Dermis microvascular lymphatic vessel endothelial cell (primary cell): ENCODE results near the gene PER2. TPM values are rescaled to one million over a fixed set of nuclear protein-coding genes. Genes with fewer than 3 reads are reported as not detected.
A peak's percentile ranks its signal among the peaks of the same experiment; 100 is the strongest.

Experiments
- DNase-seq, 2 donors: peaks; one replicate each; pipeline versions ENCODE4 v3.0.0 to v3.0.0-alpha.2; 2010; ENCODE audit warnings: low read depth in 2 of 2
- total RNA-seq: library from RNA; depleted of rRNA; stranded (reverse); fragments of >200 nt; gene quantifications from 2 replicates; pipeline ENCODE4 v1.2.1, GENCODE V29; 2014

The PER2 gene
- total RNA-seq, 1 donor from 2014 or later, result 1.7 TPM

DNA sequence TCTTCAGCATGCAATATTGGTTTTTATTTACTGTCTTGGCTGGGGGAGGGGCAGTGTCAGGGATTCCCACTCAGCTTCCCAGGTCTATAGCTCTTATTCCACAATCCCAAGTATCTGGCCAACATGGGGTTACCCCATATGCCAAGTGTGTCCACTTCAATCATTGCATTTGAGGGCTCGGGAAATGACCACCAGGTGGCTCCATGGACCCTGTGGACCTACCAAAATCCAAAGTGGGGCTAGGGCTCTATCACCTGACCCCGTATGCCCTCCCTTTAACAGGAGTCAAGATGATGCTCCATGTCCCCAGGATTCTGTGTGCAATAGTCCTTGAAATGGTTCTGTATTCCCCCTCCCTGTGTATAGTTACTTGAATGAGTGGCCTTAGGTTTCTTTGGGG is 19.8 kb upstream of the PER2 start:
- DNase-seq, result no peak

DNA sequence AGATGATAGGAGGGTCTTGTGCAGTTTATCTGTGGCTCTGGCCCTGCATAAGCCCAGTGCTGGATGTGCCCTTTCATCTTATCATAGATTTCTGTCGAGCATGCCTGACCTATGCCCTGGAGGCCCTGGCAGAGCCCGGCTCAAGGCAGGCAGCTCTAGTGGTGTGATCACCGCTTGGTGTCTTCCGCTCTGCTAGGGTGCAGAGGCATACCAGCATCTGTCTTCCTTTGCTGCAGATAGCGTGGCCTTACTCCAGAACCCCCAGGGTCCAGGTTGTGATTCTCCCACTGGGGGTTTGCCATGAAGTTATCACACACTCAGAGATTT is 18.2 kb upstream of the PER2 start:
- DNase-seq, result no peak

DNA sequence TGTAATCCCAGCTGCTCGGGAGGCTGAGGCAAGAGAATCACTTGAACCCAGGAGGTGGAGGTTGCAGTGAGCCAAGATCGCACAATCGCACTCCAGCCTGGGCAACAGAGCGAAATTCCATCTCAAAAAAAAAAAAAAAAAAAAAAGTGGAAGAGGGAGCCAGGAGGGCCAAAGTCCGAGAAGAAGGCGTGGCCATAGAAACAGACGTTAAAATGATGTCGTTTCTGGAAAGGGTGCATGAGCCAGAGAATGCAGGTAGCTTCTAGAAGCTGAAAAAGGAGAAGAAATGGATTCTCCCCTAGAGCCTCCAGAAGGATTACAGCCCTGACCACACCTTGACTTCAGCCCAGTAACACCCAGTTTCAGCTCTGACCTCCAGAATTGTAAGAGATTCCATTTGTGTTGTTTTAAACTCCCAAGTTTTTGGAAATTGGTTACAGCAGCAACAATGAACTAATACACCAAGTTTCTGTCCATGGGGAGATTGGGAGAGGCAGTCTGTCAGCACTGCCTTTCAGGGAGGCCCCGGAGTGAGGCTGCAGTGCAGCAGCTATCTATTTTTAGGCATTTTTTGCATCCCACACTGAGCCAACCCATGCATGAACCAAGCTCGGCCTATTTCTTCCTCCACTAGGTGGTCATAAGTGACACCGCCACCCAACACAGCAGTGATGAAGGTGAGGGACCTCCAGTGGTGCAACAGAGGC is 17.7 kb upstream of the PER2 start:
- DNase-seq, result no peak

DNA sequence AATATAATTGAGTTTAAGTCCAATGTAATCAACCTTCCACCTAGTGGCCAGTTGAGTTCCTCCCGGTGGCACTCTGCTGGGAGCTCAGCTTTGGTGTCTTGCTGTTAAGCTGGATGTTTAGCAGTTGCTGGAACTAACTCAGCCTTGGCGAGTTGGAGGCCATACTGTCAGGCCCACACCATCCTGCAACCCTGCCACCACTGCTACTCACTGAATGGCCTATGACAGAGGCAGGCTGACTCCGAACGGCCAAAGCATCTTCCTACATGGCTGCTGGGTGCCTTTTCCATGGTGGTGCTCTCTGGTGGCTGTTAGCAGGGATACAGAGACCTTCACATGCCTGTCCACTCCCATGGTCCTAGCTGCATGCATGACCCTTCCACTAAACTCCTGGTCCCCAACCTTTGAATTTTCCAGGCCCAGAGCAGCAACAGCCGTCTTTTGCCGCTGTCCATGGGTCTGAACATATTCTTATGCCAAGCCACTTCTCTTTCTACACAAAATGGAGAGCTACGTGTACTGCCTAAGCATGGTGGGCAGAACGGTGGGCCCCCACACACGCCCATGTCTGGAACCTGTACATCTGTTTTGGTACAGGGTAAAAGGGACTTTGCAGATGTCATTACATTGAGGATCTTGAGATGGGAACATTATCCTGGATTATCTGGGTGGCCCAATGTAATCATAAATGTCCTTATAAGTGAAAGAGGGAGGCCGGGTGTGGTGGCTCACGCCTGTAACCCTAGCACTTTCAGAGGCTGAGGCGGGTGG is 16.9 kb upstream of the PER2 start:
- no peak for DNase-seq

DNA sequence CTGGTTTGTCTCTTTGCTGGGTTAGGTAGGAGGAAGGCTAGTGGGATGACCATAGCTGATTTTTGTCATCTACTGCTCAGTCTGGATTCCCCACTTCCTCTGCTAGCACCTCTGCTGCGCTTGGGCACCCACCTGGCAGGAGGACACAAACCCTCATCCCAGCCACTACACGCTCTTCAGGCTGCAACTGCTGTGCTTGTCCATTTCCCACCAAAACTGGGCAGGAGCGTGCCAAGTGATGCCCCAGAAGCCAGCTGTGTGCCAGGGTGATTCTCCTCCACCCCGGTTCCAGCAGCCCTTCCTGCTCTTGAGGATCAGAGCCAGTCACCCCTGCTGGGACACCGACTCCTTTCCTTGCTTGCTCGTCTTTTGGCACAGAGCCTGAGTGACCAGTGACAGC is 15.7 kb upstream of the PER2 start:
- no peak for DNase-seq

DNA sequence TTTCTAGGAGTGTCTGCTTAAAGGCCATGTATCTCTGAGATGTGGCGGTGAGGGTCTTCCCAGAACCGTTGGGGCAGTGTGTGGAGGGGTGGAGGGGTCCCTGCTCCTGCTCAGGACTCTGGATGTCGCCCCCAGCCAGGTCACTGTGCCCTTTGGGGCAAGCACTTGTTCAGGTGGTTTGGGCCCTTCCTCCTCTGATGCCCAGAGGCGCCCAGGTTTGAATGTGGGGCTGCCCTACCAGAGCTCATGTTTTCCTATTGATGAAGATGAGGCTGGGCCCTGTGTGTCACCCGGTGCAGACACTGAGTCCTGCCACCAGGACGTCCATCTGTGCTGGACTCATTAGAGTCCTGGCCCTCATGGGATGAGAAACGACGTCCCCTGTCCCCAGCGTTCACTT is 14.3 kb upstream of the PER2 start:
- no peak for DNase-seq

DNA sequence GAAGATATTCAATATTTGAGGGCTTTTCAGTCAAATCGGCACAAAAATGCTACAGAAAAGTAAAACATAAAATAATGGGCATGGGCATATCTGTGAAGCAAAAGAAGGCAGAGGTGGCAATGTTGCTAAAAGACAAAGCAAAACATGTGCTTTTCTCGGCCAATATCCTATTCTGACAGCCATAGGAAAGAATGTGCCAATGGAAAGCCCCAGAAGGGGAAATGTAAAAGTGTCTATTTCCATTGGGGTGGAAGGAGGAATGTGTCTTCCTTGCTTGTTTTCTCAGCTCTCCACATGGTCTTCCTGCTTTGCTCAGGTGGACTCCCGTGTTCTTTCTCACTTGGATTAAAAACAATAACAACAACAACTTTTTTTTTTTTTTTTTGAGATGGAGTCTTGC is 13.7 kb upstream of the PER2 start:
- peak; percentile 38 to 48 for DNase-seq

DNA sequence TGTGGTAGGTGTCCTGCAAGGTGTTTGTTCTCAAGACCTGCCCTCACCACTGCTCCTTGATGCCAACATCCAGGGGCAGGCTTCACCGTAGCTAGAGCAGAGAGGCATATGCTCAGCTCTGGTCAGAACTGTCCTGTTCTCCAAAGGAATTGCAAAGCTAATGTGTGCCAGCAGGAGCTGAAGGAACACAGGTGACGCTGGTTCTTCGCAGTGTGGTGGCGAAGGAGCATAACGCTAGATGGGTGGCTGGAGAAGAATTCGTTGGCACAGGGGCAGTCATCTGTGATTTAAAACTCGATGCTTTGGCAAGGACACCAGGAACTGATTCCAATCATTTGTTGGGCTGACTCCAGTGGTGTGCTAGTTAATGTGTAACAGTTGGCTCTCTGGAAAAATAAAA is 11.4 kb upstream of the PER2 start:
- no peak for DNase-seq

DNA sequence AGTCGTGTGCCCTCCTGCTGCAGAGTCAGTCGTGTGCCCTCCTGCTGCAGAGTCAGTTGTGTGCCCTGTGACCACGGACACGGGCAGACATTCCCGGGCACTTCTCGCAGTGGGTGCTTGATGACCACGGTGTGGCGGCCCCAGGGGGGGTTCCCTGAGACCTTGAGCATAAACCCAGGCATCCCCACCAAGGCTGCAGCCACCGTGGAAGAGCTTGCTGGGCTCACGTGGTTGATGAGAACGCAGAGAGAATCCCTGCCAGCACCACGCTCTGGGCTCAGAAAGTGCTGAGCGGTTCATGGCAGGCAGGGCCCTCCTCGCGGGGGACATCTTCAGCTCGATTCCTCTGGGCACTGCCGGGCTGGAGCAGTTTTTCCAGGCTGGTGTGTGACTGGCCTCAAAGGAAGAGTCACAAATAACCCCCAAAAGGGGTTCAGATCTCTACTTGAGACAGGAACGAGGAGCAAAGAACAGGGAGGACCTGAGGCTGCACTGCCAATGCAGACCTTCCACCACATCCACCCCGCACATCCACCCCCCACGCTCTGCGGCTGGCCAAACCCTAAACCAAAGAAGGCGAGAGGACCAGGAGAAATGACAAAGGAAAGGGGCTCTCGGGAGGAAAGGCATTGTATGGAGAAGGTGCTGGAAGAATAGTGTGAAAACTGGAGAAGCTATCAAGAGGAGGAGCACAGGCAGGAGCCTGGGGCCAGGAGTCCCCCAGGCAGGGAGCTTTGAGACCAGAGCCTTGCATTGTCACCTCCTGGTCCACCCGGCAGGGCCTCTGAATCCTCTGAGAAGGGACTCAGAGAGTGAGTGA is 8.4 kb upstream of the PER2 start:
- no peak for DNase-seq

DNA sequence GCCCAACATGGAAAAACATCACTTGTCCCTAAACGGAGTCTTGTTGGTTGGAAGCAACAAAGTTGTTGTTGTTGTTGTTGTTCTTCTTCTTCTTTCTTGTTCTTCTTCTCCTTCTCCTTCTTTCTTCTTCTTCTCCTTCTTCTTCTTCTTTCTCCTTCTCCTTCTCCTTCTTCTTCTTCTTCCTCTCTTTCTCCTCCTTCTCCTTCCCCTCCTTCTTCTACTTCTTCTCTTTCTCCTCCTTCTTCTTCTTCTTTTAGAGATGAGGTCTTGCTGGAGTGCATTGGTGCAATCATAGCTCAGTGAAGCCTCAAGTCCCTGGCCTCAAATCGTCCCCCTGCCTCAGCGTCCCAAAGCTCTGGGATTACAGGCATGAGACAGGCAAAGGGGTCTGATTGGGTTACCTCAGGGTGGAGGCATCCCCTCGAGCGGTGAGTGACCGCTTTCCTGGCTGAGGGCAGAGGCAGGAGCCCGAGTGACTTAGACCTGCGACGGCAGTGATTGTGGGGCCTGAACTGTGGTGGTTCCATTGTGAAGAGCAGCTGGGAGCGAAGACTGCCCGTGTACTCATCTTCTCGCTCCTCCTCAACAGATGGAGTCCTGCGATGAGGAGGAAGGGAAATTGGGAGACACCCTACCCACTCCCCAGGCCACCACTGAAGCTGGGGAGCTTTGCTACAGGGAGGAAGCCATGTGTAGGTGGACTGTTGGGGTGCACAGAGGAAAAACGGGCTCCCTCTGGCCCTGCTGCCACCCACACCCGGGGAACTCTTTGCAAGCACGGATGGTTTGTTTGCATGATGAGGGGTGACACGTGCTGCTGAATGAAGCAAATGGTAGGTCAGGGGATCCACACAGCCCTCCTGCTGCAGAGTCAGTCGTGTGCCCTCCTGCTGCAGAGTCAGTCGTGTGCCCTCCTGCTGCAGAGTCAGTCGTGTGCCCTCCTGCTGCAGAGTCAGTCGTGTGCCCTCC is 7.0 kb upstream of the PER2 start:
- DNase-seq, result no peak

DNA sequence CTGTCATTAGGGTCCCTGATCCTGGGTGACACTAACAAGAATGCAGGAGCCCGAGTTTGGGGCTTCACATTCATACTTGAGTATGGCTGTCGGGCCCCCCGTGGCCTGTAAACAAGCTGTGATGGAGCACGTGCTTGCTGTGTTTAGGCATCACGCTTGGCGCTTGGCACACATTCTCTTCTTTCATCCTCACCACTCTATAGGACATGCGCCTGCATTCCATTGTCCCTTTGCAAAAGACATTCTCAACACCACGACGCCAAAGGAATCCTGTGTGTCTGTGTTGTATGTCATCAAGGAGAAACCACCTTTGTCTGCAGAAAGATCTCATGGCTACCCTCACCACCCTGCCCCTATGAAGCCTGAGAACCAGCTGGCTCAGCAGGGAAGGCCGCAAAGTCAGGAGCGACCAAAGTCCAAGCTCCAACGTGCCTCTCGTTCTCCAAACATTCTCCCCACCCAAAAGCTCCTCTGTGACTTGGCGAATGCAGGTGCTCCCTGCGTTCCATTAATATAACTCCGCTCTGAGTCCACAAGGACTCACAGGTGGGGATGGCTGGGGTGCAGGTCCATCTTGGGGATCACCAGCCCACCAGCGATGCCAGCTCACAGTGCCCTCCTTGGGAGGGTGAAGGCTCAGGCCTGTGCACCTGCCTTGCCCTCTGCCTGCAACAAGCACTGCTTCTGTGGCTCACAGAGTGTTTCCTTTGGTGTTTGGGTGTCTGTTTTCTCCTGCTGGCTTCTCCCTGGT is 6.2 kb upstream of the PER2 start:
- no peak for DNase-seq

DNA sequence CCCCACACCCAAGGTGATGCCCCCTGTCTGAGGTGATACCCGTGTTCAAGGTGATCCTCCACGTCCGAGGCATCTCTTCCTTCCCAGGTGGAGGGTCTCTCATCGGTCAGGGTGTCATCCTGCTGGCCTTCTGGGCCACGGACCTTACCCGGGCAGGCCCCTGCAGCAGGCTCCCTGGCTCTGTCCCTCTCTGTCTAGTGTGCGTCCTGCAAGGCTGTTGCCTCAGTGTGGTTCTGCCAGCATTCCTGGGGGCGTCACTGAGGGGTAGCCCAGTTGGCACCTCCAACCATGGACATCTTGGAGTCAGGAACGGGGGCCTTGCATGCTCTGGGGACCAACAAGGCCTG is 5.6 kb upstream of the PER2 start:
- DNase-seq, result no peak

DNA sequence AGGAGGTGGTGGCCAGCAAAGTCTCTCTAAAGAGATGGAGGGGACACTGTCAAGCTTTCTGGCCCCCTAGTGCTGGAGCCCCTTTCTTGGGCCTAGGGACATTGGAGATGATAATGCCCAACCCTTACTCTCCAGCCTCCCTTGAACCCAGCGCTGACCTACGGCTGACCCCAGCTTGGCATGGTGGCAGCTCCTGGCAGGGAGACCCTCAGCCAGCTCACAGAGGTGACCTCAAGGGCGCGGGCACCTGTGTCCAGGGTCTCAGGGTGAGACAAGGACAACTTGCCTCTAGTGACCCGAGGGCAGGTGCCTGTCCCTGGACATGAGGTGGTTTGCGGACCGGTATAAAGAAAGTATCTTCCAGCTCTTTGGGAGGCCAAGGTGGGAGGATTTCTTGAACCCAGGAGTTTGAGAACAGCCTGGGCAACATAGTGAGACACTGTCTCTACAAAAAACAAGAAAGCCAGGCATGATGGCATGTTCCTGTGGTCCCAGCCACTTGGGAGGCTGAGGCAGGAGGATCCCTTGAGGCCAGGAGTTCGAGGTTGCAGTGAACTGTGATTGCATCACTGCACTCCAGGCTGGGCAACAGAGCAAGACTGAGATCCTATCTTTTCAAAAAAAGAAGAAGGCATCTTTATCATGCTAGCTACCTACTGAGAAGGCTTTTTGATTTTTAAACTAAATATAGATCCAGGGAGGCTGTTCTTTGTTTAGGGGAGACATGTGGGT is 3.3 kb upstream of the PER2 start:
- DNase-seq, result no peak

DNA sequence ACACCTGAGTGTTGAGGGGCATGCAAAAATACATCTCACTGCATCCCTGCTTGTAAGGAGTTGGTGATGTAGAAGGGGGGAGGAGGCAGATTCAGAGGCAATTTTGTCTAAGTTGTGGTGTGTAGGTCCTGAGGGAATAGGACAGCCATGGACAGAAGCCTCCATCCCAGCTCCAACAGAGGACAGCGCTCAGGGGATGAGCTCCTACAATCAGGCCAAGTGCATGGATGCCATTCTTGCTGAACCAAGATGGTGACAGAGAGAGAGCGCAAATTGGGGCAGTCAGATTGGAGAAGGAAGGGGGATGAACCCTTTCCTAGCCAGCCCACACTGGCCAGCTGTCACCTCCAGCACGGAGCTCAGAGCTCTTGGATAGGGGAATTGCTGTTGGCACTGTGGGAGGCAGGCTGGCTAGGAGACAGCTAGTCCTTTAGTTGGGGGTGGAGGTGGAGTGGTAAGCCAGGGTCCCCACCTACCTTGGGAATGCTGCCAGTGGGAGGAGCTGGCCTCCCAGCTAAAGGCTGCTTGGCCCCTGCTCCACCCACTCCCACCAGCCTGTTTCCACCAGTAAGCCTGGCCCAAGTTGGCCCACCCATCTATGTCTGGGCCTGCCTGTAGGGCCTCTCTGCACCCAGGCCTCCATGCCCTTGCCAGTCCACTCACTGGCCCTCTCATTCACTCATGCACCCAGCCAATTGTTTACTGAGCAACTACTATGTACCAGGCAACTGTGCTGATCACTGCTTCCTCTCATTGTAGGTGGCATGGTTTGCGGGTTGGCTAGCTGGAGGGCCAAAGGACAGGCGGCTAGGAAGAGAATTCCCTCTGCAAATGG is 2.5 kb upstream of the PER2 start:
- no peak for DNase-seq

DNA sequence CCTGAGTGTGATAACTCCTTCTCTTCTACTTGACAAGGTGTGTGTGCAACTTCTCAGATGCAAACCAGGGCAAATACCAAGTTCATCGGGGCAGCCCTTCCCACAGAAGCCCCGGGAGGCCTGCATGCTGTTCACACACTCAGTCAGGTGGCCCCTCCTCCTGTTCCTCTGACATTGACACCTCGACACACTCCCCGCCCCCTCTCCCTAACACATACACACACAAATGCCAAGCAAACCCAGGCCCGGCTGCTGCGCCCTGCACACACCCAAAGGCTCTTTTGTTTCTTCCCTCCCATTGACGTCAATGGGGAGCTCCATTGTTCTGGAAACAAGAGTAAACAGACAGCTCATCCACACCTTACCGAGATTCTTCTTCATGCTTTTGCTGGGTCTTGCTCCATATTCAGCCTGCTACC is 1.7 kb upstream of the PER2 start:
- peak; percentile 66 to 70 for DNase-seq

DNA sequence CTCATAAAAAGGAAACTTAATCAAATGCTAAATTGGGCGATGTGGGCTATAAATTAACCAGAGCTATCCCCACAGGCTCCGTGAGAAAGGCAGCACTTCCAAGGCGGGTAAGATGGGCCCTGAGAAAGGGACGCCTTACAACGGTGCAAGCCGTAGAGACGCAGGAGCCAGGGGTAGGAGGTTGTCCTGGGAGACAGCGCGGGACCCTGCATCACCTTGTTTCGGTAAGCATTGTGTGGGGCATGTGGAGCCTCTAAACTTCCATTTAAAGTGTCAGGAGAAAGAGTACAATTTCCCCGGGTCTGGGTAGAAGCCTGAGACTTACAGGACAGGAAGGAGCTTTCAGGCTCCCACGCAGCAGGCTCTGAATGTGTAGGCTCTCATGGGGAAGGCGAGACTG is 1.2 kb upstream of the PER2 start:
- no peak for DNase-seq

DNA sequence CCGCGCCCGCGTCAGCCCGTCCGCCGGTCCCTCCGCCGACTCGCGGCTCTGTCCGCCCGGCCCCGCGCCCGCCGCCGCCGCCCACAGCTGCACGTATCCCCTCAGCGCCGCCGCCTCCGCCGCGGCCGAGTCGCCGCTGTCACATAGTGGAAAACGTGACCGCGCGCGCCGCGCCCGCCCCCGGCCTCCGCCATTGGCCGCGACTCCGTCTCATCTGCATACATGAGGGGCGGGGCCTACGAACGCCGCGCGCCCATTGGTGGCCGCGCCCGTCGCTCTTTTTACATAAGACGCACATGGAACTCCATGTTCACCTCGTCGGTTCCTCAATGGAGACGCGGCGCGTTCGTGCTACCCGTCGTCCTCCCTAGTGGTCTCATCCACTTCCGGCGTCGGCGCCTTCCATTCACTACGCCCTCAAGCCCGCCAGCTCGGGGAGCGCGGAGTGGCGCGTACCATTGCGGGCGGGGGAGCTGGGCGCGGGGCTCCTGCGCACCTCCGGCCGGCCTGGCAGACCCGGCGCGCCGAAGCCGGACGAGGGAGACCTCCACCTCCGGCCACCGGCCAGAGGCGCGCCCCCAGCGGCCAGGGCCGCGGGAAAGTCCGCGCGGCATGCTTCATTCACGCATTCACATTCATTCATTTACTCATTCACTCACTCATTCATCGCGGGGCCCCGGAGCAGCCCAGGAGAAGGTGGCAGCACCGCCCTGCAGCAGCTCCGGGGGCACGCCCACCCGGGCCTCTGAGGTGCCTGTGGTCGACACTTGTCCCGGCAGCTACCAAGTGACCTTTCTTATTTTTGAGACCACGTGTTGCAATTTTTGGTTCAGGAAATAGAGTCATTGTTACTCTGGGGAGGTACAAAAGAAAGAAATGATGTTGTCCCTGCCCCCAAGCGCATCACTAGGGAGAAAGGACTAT is 502 bp upstream of the PER2 start:
- DNase-seq, result peak; percentile 97 to 99
